HCT116 (cell line): Measurements from ENCODE around the gene CLEC10A. TPM values are rescaled to one million over a fixed set of nuclear protein-coding genes. Genes with fewer than 3 reads are reported as not detected.

Experiments
- ATAC-seq: fragments of 200-7000 bp; cut with Tn5 transposase; 2 replicates; pipeline ENCODE4 v1.9.1; 2020; ENCODE audit warnings: mild to moderate bottlenecking, moderate library complexity
- BruUV-seq: library from RNA; stranded (reverse); fragments of 400-500 nt; replicated peaks from 2 replicates; lab custom pipeline; 2021; lab: Mats Ljungman, UMichigan
- CTCF ChIA-PET: fragments of 300-600 bp; sonication (Branson Sonifier 250); formaldehyde crosslinking; loops from one replicate; lab custom pipeline; 2021; ENCODE audit warnings: antibody characterized with exemption; lab: Charles Lee
- POLR2A ChIA-PET: fragments of 300-600, 350-600 bp; sonication (Branson Sonifier 250); formaldehyde crosslinking; loops from one replicate; lab custom pipeline; 2021; ENCODE audit warnings: antibody characterized with exemption; lab: Charles Lee
- RAD21 ChIA-PET, 2 experiments: fragments of 300-600 bp; sonication (Branson Sonifier 250); formaldehyde crosslinking; loops; one replicate each; lab custom pipeline; 2023; ENCODE audit warnings: low total read pairs in 2 of 2; ENCODE audit not compliant: uncharacterized antibody in 2 of 2, unreplicated experiment in 2 of 2, low non-redundant PET in 1 of 2; lab: Charles Lee
- DNase-seq: peaks from one replicate; pipeline ENCODE4 v3.0.0-alpha.2; 2010; ENCODE audit warnings: low read depth, low spot score
- H2AFZ ChIP-seq: fragments of 200-600 bp; shearing (Covaris generic), sonication (generic); 2 replicates; pipeline ENCODE4 v1.6.1; 2017; ENCODE audit warnings: low read depth, mixed run types, mixed read lengths, antibody characterized with exemption, low read length; ENCODE audit not compliant: poor library complexity, severe bottlenecking
- H3K27ac ChIP-seq: 2 replicates; pipeline ENCODE4 v1.5.1; 2012; ENCODE audit warnings: low read depth, low read length
- H3K27me3 ChIP-seq: fragments of 200-600 bp; sonication (generic); 2 replicates; pipeline ENCODE4 v1.6.1; 2016; ENCODE audit warnings: mixed run types, low read length, mixed read lengths; ENCODE audit not compliant: insufficient read depth
- H3K36me3 ChIP-seq, 2 experiments: fragments of 200-500 bp in 1 of 2; fragments of 200-600 bp in 1 of 2; sonication (Bioruptor generic) in 1 of 2; sonication (generic) in 1 of 2; 2 replicates each; pipeline versions ENCODE4 v1.5.1 to v1.6.1; 2014 to 2016; ENCODE audit warnings: low read length in 2 of 2, inconsistent platforms in 1 of 2, mixed read lengths in 1 of 2, mixed run types in 1 of 2; ENCODE audit not compliant: insufficient read depth in 2 of 2, control insufficient read depth in 1 of 2
- H3K4me1 ChIP-seq, 2 experiments: fragments of 200-600 bp in 1 of 2; sonication (generic) in 1 of 2; 2 replicates each; pipeline versions ENCODE4 v1.5.1 to v1.6.1; 2012 to 2017; ENCODE audit warnings: low read length in 2 of 2, inconsistent platforms in 1 of 2, mild to moderate bottlenecking in 1 of 2, mixed read lengths in 1 of 2, mixed run types in 1 of 2, moderate library complexity in 1 of 2; ENCODE audit not compliant: insufficient read depth in 2 of 2, control insufficient read depth in 1 of 2
- H3K4me2 ChIP-seq: fragments of 200-600 bp; sonication (generic); 2 replicates; pipeline ENCODE4 v1.6.1; 2017; ENCODE audit warnings: mixed run types, low read length, mixed read lengths
- H3K4me3 ChIP-seq, 2 experiments: fragments of 200-600 bp in 1 of 2; sonication (generic) in 1 of 2; replicated peaks in 1 of 2; 2 replicates each; pipeline ENCODE4 v1.5.1; 2011 to 2016; ENCODE audit warnings: low read length in 2 of 2, control low read depth in 1 of 2, low read depth in 1 of 2, mild to moderate bottlenecking in 1 of 2, mixed read lengths in 1 of 2, mixed run types in 1 of 2
- H3K79me2 ChIP-seq: fragments of 200-600 bp; sonication (generic); 2 replicates; pipeline ENCODE4 v1.6.1; 2017; ENCODE audit warnings: mild to moderate bottlenecking, mixed run types, low read length, moderate library complexity, mixed read lengths; ENCODE audit not compliant: insufficient read depth
- H3K9ac ChIP-seq: fragments of 200-600 bp; sonication (generic); 2 replicates; pipeline ENCODE4 v1.6.1; 2016; ENCODE audit warnings: low read length, mixed read lengths
- H3K9me2 ChIP-seq: fragments of 200-600 bp; sonication (generic), shearing (Covaris generic); 2 replicates; pipeline ENCODE4 v1.6.1; 2017; ENCODE audit warnings: mixed run types, mild to moderate bottlenecking, moderate library complexity; ENCODE audit not compliant: insufficient read depth
- H3K9me3 ChIP-seq, 2 experiments: fragments of 200-500 bp in 1 of 2; fragments of 200-600 bp in 1 of 2; sonication (Bioruptor generic) in 1 of 2; sonication (generic) in 1 of 2; 2 replicates each; pipeline ENCODE4 v1.6.1; 2014 to 2017; ENCODE audit warnings: low read length in 2 of 2, mixed read lengths in 2 of 2, inconsistent platforms in 1 of 2, low read depth in 1 of 2, mild to moderate bottlenecking in 1 of 2, mixed run types in 1 of 2, moderate library complexity in 1 of 2; ENCODE audit not compliant: control insufficient read depth in 1 of 2, insufficient read depth in 1 of 2
- H4K20me1 ChIP-seq: fragments of 200-600 bp; sonication (generic), shearing (Covaris generic); 2 replicates; pipeline ENCODE4 v1.6.1; 2017; ENCODE audit warnings: mixed run types, mild to moderate bottlenecking, moderate library complexity; ENCODE audit not compliant: insufficient read depth
- ATF3 ChIP-seq: IDR thresholded peaks from 2 replicates; pipeline ENCODE4 v1.6.1; 2012
- CEBPB ChIP-seq: IDR thresholded peaks from 2 replicates; pipeline ENCODE4 v1.6.1; 2012; ENCODE audit warnings: low read depth
- CTCF ChIP-seq, 3 experiments: fragments of 200-600 bp in 1 of 3; sonication (generic) in 1 of 3; IDR thresholded peaks in 2 of 3; conservative IDR thresholded peaks in 1 of 3; 2 replicates each; pipeline ENCODE4 v1.5.1; 2012 to 2017; ENCODE audit warnings: low read depth in 2 of 3, low read length in 2 of 3, antibody characterized with exemption in 1 of 3, borderline replicate concordance in 1 of 3, control low read depth in 1 of 3, mild to moderate bottlenecking in 1 of 3, mixed read lengths in 1 of 3, mixed run types in 1 of 3, moderate library complexity in 1 of 3; ENCODE audit not compliant: insufficient read depth in 1 of 3
- EZH2 ChIP-seq: fragments of 200-600 bp; sonication (generic); IDR thresholded peaks from 2 replicates; pipeline ENCODE4 v1.6.1; 2017; ENCODE audit warnings: antibody characterized with exemption, mixed run types
- EZH2phosphoT487 ChIP-seq: fragments of 200-600 bp; IDR thresholded peaks from 2 replicates; pipeline ENCODE4 v1.6.1; 2018; ENCODE audit warnings: antibody characterized with exemption, borderline replicate concordance
- FOSL1 ChIP-seq: IDR thresholded peaks from 2 replicates; pipeline ENCODE4 v1.6.1; 2012; ENCODE audit warnings: low read depth
- JUND ChIP-seq: IDR thresholded peaks from 2 replicates; pipeline ENCODE4 v1.6.1; 2012
- MAX ChIP-seq: IDR thresholded peaks from 2 replicates; pipeline ENCODE4 v1.6.1; 2012
- POLR2A ChIP-seq: IDR thresholded peaks from 2 replicates; pipeline ENCODE4 v1.7.0; 2011; ENCODE audit warnings: borderline replicate concordance; ENCODE audit not compliant: insufficient read depth, insufficient read length; ENCODE audit errors: extremely low read depth
- POLR2AphosphoS5 ChIP-seq: IDR thresholded peaks from 2 replicates; pipeline ENCODE4 v1.6.1; 2011; ENCODE audit warnings: mild to moderate bottlenecking, low read depth, low read length, moderate library complexity
- RAD21 ChIP-seq: IDR thresholded peaks from 2 replicates; pipeline ENCODE4 v1.6.1; 2012; ENCODE audit warnings: low read depth, mild to moderate bottlenecking
- SIN3A ChIP-seq: IDR thresholded peaks from 2 replicates; pipeline ENCODE4 v1.6.1; 2012; ENCODE audit warnings: low read depth
- SRF ChIP-seq: IDR thresholded peaks from 2 replicates; pipeline ENCODE4 v1.6.1; 2012; ENCODE audit warnings: low read depth
- TCF7L2 ChIP-seq: IDR thresholded peaks from 2 replicates; pipeline ENCODE4 v1.7.0; 2011; ENCODE audit warnings: borderline replicate concordance, inconsistent platforms; ENCODE audit not compliant: insufficient read depth, insufficient read length; ENCODE audit errors: extremely low read depth
- YY1 ChIP-seq: IDR thresholded peaks from 2 replicates; pipeline ENCODE4 v1.6.1; 2011; ENCODE audit warnings: low read length, low read depth, moderate library complexity, mild to moderate bottlenecking; ENCODE audit not compliant: insufficient replicate concordance; ENCODE audit errors: extremely low read depth
- ZBTB33 ChIP-seq: IDR thresholded peaks from 2 replicates; pipeline ENCODE4 v1.6.1; 2011; ENCODE audit warnings: mild to moderate bottlenecking, low read length, moderate library complexity; ENCODE audit not compliant: insufficient replicate concordance; ENCODE audit errors: extremely low read depth
- ZFX ChIP-seq: fragments of 450-650 bp; IDR thresholded peaks from 2 replicates; pipeline ENCODE4 v1.6.1; 2017
- intact Hi-C: fragments of 100-400 bp; cut with micrococcal nuclease; formaldehyde crosslinking; loops from 2 replicates; pipeline ENCODE4 v1.10.0; 2022
- total RNA-seq: library from RNA; stranded (reverse); gene quantifications from one replicate; pipeline ENCODE4 v1.2.1, GENCODE V29; 2021; ENCODE audit not compliant: unreplicated experiment

CLEC10A gene
- total RNA-seq, 1 experiment from 2014 or later, result not detected

- Histone ChIP-seq H3K27ac (no peak overlapping the region), H4K20me1 (no peaks in the 10 kb centered on the region), H2AFZ (no peak overlapping the region), H3K4me2 (no peak overlapping the region), H3K36me3 (no peaks in the 10 kb centered on the region), H3K4me1 (no peaks in the 10 kb centered on the region), H3K4me3 (no peak overlapping the region), H3K9ac (no peak overlapping the region), H3K9me2 (no peaks in the 10 kb centered on the region), H3K79me2 (no peaks in the 10 kb centered on the region), H3K27me3 (peaks cover 4% of the 10 kb centered on the region; the same call in 1 of the 2 replicates), H3K9me3 (no peaks in the 10 kb centered on the region)
- DNase-seq (no peak), ATAC-seq (no peak)
- intact Hi-C loops, result no loop called here
- no peak for TF ChIP-seq RAD21
- no peak for TF ChIP-seq ZFX
- no peak for TF ChIP-seq YY1
- no peak for TF ChIP-seq EZH2
- TF ChIP-seq JUND, result no peak
- TF ChIP-seq ZBTB33, result no peak
- no peak for TF ChIP-seq CEBPB
- no peak for TF ChIP-seq CTCF (IDR thresholded peaks at IDR 0.05 in 2 of 3, conservative IDR thresholded peaks at IDR 0.05 in 1 of 3; ENCODE audit: borderline replicate concordance in 1 of 3, insufficient read depth in 1 of 3, low read depth in 2 of 3, low read length in 2 of 3)
- no peak for TF ChIP-seq POLR2A
- no peak for TF ChIP-seq SIN3A
- no peak for TF ChIP-seq ATF3
- TF ChIP-seq FOSL1, result no peak
- no peak for TF ChIP-seq EZH2phosphoT487
- TF ChIP-seq SRF, result no peak
- no peak for TF ChIP-seq TCF7L2
- no peak for TF ChIP-seq POLR2AphosphoS5
- no peak for TF ChIP-seq MAX
- BruUV-seq, result no TSS peak
- CTCF ChIA-PET, result no interaction called here
- RAD21 ChIA-PET, result no interaction called here
- POLR2A ChIA-PET, result interaction anchor here (1.1 kb wide), 1 partner anchor 37 kb away, joined by 4 read pairs; no protein-coding TSS in a partner anchor
These were observed 17.9 kb upstream of the CLEC10A start for GRCh38 chr17:7097940-7098339.
